Sciatic nerve (tissue), 2 donors: ENCODE results near the gene CYP2A6. TPM values are rescaled to one million over a fixed set of nuclear protein-coding genes. Genes with fewer than 3 reads are reported as not detected.
A peak's percentile ranks its signal among the peaks of the same experiment; 100 is the strongest.
"Not testable (repeated sequence)": the region's sequence is repeated elsewhere in the genome, so short reads cannot be mapped to it uniquely, and the experiment has no call there.

ENCODE experiments used
- ATAC-seq: fragments of 200-7000 bp; cut with Tn5 transposase; one replicate; pipeline ENCODE4 v1.9.1; 2020; ENCODE audit warnings: mild to moderate bottlenecking, moderate library complexity
- DNase-seq: peaks from one replicate; pipeline ENCODE4 v3.0.0-alpha.2; 2020; ENCODE audit warnings: low spot score
- intact Hi-C: fragments of 100-400 bp; cut with DNase I; formaldehyde crosslinking; loops from one replicate; pipeline ENCODE4 v1.14.2; 2022
- total RNA-seq: library from RNA; stranded (reverse); fragmentation: NEBNext Ultra II Directional; extraction: Animal tissue kit (Norgen Biotek cat#: 25700); gene quantifications from one replicate; pipeline ENCODE4 v1.2.1, GENCODE V29; 2021
- donor health status: DM: no; HTN: no; CAD: no.
- donor health status: DM: no; HTN: no; CAD: no.

The CYP2A6 gene, protein sequence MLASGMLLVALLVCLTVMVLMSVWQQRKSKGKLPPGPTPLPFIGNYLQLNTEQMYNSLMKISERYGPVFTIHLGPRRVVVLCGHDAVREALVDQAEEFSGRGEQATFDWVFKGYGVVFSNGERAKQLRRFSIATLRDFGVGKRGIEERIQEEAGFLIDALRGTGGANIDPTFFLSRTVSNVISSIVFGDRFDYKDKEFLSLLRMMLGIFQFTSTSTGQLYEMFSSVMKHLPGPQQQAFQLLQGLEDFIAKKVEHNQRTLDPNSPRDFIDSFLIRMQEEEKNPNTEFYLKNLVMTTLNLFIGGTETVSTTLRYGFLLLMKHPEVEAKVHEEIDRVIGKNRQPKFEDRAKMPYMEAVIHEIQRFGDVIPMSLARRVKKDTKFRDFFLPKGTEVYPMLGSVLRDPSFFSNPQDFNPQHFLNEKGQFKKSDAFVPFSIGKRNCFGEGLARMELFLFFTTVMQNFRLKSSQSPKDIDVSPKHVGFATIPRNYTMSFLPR
- total RNA-seq, result not detected

DNA sequence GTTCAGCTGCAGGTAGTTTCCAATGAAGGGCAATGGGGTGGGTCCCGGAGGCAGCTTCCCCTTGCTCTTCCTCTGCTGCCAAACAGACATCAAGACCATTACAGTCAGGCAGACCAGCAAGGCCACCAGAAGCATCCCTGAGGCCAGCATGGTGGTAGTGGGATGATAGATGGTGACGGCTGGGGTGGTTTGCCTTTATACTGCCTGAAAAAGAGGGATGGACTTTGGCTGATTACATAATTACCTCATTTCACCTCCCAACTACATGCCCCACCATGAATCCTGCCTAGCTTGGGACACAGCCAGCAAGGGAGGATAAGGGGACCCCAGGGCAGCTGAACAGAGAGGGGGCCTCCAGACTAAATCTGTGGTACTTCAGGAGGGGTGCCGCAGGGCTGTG is at the start of gene CYP2A6:
Gene CYP2A6 (minus strand): TSS at position 171 of the 400 bp plus-strand sequence. CDS start 21 bp downstream, at position 150.
- intact Hi-C loops, ATAC-seq, DNase-seq: not testable (repeated sequence)

DNA sequence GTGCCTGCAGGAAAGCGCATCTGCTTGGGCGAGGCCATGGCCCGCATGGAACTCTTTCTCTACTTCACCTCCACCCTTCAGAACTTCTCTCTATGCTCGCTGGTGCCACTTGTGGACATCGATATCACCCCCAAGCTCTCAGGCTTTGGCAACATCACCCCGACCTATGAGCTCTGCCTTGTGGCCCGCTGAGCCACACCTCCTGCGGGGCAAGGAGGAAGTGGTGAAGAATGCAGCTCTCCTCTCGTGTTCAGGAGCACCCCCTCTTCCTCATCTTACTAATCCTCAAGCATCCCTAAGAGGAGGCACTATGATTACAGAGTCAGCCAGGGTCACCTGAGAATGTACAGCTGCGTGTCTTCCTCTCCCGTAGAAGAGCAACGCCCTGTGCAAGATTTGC is 49.7 kb upstream of the CYP2A6 start:
- intact Hi-C loops, ATAC-seq, DNase-seq: not testable (repeated sequence)

DNA sequence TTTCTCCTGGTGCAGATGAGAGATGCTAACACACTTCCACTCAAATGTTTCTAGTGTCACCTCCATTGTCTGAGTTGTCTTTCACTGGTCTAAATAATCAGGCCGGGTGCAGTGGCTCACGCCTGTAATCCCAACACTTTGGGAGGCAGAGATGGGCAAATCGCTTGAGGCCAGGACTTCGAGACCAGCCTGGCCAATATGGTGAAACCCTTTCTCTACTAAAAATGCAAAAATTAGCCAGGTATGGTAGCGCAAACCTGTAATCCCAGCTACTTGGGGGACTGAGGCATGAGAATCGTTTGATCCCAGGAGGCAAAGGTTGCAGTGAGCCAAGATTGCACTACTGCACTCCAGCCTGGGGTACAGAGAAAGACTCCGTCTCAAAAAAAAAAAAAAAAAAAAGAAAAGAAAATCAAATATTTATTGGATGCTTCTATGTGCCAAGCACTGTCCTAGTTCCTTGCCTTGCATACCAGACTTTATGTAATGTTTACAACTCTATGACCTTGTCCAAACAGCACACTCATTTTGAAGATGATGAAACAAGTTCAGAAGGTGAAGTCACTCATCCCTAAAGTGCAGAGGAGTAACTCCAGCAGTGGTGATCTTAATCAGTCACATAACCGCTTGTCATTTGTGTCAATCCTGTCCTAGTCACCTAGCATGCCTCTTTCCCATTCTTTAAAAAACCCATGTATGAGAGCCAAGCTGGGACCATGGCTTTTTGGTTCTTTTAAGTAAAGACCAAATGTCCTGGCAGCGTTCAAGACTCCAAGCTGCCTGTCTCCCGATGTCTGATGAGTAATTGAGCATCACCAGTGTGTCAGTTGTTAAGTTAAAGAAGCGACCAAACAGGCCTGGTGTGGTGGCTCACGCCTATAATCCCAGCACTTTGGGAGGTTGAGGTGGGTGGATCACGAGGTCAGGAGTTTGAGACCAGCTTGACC is 46.9 kb upstream of the CYP2A6 start:
- intact Hi-C loops, ATAC-seq, DNase-seq: not testable (repeated sequence)

DNA sequence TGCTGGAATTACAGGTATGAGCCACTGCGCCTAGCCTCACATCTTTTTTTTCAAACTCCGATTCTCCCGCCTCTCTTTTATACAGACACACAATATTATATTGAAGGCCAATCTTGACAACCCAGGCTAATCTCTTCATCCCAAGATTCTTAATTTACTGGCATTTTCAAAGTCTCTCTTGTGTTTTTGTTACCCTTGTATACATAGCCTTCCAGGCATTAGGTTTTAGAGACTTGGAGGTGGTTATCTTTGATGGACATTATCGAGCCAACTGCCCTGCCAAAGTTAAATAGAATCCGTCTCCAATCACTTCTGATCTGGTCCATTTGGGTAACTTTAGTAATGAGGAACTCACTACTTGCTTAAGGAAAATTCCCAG is 46.2 kb upstream of the CYP2A6 start:
- no peak for ATAC-seq
- intact Hi-C loops, result no loop called here
- DNase-seq, result no peak

DNA sequence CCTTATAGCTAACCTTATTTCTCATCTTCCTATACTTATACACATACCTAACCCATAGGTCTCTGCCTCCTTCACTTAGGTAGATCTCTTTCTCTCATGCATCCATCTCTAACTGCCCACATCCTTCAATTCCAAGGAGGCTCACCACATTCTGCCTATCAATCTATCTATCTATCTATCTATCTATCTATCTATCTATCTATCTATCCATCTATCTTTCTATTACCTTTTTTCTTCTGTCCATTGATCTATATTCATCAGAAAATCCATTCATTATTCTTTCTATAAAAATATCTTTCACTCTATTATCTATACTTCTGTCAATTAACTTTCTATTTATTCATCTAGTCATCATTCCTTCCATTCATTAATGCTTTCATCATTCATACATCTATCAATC is 42.9 kb upstream of the CYP2A6 start:
- intact Hi-C loops, result no loop called here
- DNase-seq (no peak), ATAC-seq (no peak)

DNA sequence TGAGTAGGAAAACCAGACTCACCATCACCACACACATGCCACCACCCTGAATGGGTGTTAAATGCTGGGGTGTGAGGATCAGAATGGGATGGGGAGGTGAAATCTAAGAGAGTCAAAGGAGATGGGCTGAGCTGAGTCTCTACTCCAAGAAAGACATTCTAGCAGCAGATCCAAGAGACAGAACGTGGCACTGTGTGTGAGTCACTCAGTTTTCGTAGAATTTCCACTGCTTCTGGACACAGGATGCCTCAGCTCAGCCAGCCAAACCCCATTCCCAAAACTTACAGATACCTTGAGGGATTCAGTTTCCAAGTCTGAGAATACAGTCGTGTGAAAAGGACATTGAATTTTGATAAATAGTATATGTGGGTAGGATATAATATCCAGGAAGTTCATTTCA is 39.1 kb upstream of the CYP2A6 start:
- no peak for ATAC-seq
- DNase-seq, result no peak
- intact Hi-C loops, result no loop called here

DNA sequence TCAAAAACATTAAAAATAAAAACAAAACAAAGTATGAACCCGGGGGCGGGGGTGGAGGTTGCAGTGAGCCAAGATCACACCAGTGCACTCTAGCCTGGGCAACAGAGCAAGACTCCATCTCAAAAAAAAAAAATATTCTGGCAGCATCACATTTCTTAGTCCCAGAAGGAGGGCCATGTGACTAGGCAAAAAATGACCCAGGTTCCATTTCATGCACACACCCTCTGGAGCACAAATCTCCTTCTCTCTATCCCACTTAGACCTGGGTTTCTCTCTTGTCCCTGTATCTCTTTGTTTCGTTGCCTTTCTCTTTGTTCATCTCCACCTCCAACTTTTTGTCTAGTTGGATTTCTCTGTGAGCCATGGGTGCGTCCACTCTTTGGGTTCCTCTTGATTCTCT is 37.9 kb upstream of the CYP2A6 start:
- ATAC-seq, result no peak
- no peak for DNase-seq
- intact Hi-C loops, result no loop called here

DNA sequence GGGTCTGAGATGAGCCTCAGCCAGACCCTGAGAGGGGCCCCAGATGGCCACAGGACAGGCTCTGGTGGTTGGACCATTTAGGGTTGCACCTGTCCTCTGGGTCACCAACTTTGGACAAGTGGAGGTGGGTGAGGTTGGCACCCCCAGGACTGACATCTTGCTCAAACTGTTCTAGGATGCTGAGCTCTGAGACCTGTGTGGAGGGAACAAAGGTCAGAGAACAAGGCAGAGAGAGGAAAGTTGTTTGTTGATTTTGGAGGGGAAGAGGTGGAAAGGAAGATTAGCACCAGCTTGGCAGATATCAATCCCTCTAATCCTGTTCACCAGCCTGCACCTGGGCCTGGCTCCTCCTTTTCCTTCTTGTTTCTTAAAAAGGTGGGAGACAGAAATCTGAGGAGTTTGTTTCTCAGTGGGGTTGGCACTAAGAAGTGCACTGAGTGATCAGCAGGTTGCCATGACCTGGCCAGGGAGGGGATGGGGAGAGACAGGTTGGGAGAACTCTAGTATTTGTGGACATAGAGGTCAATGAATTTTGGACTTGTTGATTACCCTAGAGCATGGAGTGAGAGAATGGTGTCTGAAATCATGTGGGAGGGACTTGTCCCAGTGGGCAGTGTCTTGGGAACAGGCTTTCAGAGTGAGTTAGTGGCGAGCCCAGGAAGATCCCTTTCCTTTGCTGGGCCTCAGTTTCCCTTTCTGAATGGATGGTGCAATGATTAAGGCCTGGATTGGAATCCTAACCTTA is 34.1 kb upstream of the CYP2A6 start:
- intact Hi-C loops, DNase-seq, ATAC-seq: not testable (repeated sequence)

DNA sequence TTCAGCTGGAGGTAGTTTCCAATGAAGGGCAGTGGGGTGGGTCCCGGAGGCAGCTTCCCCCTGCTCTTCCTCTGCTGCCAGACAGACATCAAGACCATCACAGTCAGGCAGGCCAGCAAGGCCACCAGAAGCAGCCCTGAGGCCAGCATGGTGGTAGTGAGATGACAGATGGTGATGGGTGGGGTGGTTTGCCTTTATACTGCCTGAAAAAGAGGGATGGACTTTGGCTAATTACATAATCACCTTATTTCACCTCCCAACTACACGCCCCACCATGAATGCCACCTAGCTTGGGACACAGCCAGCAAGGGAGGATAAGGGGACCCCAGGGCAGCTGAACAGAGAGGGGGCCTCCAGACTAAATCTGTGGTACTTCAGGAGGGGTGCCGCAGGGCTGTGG is 31.8 kb upstream of the CYP2A6 start, which contains the start of gene CYP2A7:
Gene CYP2A7 (minus strand): TSS at position 170 of the 400 bp plus-strand sequence. CDS start 21 bp downstream, at position 149.
- intact Hi-C loops, result not testable (repeated sequence)

DNA sequence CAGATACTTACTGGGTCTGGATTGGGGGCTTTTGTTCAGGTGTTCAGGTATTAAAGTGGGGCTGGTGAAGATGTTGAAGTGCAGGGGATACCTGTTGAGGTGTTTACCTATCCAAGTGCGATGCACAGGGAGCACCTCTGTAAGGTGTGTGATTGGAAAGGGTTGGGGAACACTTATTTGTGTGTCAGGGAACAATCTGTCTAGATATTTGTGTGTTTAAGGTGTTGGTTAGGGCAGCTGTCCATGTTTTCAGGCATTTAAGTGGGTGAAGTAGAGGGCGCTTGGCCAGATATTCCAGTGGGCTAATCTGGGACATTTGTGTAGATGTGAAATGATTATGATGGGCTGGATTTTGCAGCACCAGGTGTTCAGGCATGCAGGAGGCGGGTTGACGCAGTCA is 29.1 kb upstream of the CYP2A6 start:
- intact Hi-C loops, DNase-seq, ATAC-seq: not testable (repeated sequence)

More for the DNA sequence above, 31.8 kb upstream of the CYP2A6 start, which contains the start of gene CYP2A7:
- ATAC-seq, DNase-seq: not testable (repeated sequence)

DNA sequence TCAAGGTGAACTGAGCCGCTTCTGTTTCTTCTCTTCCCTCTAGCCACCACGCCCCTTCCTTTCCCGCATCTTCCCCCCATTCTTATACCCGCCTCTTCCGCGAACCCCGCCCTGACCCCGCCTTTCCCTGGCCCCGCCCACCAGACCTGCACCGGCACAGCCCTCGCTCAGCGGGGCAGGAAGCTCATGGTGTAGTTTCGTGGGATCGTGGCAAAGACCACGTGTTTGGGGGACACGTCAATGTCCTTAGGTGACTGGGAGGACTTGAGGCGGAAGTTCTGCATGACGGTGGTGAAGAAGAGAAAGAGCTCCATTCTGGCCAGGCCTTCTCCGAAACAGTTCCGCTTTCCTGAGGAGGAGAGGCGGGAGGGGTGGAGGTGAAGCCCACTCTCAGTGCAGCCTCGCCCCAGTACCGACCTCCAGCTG is 25.3 kb upstream of the CYP2A6 start:
- intact Hi-C loops, result not testable (repeated sequence)
- ATAC-seq, result peak; percentile 61
- peak; percentile 86 for DNase-seq

DNA sequence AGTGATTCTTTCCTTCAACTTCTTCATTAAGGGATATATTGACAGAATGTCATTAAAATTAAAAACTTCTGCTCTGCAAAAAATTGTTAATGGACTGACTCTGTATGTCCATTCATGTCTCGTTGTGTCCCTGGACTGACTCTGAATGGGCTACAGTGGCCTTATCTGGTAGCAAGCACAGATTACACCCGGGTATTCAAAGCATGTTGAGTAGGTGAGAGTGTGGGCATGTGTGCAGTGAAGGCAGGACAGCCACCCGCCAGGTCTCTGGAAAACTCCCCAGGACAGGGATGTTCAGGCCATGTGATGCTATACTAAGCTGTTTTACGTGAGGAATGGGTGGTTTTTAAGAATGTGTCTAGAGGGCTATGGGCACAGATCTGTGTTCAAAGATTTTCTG is 24.6 kb upstream of the CYP2A6 start:
- intact Hi-C loops, ATAC-seq, DNase-seq: not testable (repeated sequence)

DNA sequence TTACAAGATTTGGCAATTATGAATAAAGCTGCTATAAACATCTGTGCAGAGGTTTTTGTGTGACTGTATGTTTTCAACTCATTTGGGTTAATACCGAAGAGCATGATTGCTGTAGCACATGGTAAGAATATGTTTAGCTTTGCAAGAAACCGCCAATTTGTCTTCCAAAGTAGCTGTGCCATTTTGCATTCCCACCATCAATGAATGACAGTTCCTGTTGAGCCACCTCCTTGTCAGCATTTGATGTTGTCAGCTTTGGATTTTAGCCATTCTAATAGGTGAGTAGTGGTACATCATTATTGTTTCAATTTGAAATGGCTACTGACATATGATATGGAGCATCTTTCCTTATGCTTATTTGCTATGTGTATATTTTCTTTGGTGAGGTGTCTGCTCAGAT is 23.6 kb upstream of the CYP2A6 start:
- ATAC-seq, intact Hi-C loops, DNase-seq: not testable (repeated sequence)

DNA sequence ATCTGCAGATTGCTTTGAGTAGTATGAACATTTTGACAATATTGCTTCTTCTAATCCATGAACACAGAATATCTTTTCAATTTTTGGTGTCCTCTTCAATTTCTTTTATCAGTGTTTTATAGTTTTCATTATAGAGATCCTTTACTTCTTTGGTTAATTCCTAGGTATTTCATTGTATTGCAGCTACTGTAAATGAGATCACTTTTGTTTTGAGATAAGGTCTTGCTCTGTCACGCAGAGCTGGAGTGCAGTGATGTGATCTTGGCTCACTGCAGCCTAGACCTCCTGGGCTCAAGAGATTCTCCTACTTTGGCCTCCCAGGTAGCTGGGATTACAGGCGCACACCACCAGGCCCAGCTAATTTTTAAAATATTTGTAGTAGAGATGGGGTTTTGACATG is 22.0 kb upstream of the CYP2A6 start:
- no peak for ATAC-seq
- no peak for DNase-seq
- intact Hi-C loops, result no loop called here

DNA sequence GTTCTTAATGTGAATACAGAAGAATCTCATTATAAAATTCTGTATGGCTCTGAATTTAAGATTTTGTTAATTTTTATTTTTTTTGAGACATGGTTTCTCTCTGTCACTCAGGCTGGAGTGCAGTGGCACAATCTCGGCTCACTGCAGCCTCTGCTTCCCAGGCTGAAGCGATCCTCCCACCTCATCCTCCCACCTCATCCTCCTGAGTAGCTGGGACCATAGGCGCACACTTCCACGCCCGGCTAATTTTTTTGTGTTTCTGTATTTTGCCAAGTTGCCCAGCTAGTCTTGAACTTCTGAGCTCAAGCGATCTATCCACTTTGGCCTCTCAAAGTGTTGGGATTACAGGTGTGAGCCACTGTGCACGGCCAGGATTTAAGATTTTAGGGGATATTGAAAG is 17.5 kb upstream of the CYP2A6 start:
- ATAC-seq (no peak), DNase-seq (no peak)
- intact Hi-C loops, result no loop called here

DNA sequence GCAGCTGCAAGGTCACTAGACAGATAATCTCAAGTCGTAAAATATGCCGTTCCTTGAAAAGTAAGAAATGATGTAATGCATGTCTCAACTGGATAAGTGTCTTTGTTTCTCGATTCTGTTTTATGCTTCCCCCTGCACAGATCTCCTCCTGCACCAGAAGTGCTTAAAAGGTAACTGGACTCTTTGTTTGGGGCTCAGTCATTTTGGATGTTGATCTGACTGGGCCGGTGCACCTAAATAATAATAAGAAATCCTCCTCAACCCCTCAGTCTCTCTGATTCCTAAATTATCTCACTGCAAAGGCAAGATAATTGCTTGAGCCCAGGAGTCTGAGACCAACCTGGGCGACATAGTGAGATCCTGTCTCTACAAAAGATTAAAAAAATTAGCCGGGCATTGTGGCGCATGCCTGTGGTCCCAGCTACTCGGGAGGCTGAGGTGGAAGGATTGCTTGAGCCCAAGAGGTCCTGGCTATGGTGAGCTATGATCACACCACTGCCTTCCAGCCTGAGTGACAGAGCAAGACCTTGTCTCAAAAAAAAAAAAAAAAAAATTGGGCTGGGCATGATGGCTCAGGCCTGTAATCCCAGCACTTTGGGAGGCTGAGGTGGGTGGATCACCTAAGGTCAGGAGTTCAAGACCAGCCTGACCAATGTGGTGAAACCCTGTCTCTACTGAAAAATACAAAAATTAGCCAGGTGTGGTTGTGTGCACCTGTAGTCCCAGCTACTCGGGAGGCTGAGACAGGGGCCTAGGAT is 14.7 kb upstream of the CYP2A6 start:
- ATAC-seq, DNase-seq, intact Hi-C loops: not testable (repeated sequence)

DNA sequence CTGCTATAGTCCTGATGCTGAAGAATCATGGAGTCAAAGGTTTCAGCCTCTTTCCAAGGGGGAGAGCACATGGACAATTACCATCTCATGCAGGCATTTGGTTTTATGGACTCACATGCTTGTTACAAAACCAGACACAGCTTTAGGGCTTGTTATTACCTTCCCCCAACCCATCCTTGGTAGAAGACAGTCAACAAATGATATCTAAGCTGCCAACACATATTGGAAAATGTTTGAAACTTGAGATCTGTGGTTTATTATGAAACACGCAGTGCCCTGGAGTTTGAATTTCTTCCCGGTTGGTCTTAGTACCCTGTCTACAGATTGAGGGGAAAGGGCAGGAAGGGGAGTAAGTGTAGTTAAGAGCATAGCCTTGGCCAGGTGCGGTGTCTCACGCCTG is 12.5 kb upstream of the CYP2A6 start:
- ATAC-seq, result peak; percentile 26
- intact Hi-C loops, result no loop called here
- DNase-seq, result no peak

DNA sequence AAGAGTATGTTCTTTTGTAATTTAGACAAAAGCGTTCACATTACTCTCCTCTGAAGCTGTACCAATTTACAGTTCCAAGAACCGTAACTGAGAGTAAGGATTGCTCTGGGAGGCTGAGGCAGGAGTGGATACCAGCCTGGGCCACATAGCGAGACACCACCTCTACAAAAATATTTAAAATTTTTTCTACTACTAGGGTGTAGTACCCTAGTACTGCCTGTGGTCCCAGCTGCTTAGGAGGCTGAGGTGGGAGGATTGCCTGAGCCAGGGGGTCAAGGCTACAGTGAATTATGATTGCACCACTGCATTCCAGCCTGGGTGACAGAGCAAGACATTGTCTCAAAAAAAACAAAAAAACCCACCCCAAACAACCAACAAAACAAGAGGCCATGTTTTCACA is 12.1 kb upstream of the CYP2A6 start:
- intact Hi-C loops, result no loop called here
- DNase-seq, result no peak
- ATAC-seq, result no peak
